Mononuclear cell (primary cell): ENCODE results near the gene MYBPH. TPM values are rescaled to one million over a fixed set of nuclear protein-coding genes. Genes with fewer than 3 reads are reported as not detected.

Source experiments
- H3K27me3 ChIP-seq: 2 replicates; pipeline ENCODE4 v1.6.0; 2011; ENCODE audit warnings: low read length, control low read depth; ENCODE audit not compliant: insufficient read depth
- H3K4me1 ChIP-seq: 2 replicates; pipeline ENCODE4 v1.5.1; 2011; ENCODE audit warnings: mild to moderate bottlenecking, low read length, control low read depth; ENCODE audit not compliant: insufficient read depth
- H3K4me3 ChIP-seq: 2 replicates; pipeline ENCODE4 v1.5.1; 2011; ENCODE audit warnings: mild to moderate bottlenecking, low read length, moderate library complexity
- H3K9me3 ChIP-seq: 2 replicates; pipeline ENCODE4 v1.5.1; 2011; ENCODE audit warnings: low read depth, mild to moderate bottlenecking, control low read depth, low read length
- total RNA-seq: library from RNA; depleted of rRNA; stranded (reverse); fragments of >200 nt; gene quantifications from one replicate; pipeline ENCODE4 v1.2.3, GENCODE V29; 2012

The MYBPH gene
- total RNA-seq, 1 donor = not detected

DNA sequence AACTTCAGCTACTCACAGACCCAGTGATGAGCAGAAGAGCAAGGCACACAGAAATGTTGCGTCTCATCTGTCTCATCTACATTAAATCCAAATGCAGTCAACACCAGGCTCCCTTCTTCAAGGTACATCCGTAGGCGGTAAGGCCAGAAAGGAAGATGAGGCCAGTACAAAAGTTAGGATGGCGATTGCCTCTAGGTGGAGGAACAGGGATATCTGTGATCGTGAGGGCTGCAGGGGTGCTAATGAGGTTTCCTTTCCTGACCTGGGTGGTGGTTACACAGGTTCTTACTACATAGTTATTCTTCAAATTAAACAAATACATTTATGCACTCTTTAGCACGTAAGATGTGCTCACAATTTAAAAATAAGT is 1.4 kb upstream of the MYBPH start:
- H3K4me3 ChIP-seq = no peak overlapping the region
- H3K4me1 ChIP-seq = peaks cover 28% of the 10 kb centered on the region
- no peaks in the 10 kb centered on the region for H3K9me3 ChIP-seq
- no peaks in the 10 kb centered on the region for H3K27me3 ChIP-seq

DNA sequence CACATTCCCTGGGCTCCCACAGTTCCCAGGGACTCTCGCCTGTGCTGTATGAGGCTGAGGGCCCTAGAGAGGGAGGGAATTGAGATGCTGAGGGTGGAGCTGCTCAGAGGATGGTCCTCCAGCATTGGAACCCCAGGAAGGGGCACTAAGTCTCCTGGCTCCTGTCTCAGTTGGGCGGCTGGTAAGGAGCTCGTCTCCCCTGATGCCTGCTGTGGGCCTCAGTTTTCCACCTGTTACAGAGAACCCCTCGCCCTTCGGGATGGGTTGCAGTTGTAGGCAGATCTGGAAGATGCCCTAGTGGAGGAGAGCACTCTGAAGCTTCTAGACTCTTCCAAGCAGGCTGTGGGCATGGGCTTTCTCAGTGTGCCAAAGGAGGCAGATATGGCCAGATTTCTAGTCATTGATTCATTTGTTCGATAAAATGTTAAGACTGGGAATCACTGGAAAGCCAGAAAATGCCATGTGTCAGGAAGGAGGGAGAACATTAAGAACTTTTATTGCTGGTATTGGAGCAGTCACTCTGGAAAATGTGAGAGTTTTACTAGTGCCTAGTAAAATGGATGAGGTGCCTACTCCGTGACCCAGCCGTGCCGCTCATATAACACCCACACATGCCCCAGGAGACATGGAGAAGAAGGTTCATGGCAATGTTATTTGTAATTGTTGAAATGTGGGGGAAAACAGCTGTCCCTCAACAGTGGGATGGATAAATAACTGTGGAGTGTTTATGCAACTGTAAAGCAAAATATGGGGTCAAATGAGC is 828 bp upstream of the MYBPH start:
- no peaks in the 10 kb centered on the region for H3K27me3 ChIP-seq
- no peaks in the 10 kb centered on the region for H3K9me3 ChIP-seq
- H3K4me1 ChIP-seq = peaks cover 28% of the 10 kb centered on the region
- H3K4me3 ChIP-seq = no peak overlapping the region

DNA sequence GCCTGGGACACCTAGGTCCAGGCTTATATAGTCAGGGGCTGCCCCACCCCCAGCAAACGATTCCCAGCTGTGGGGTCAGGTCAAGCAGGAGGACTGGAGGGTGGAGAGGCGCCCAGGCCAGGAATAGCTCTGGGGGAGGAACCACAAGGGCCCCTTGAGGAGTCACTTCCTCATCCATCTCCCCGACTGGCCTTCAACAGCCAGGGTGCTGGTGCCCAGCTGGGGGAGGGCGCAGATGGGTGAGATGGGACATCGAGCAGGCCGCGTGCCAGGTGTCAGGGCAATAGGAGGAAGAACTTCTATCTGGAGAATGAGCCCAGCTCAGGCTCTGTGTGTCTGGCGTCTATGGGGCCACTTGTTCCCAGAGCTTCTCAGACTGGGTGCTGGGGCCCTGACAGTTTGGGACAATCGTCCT is 208 bp upstream of the MYBPH start:
- peaks cover 28% of the 10 kb centered on the region for H3K4me1 ChIP-seq

DNA sequence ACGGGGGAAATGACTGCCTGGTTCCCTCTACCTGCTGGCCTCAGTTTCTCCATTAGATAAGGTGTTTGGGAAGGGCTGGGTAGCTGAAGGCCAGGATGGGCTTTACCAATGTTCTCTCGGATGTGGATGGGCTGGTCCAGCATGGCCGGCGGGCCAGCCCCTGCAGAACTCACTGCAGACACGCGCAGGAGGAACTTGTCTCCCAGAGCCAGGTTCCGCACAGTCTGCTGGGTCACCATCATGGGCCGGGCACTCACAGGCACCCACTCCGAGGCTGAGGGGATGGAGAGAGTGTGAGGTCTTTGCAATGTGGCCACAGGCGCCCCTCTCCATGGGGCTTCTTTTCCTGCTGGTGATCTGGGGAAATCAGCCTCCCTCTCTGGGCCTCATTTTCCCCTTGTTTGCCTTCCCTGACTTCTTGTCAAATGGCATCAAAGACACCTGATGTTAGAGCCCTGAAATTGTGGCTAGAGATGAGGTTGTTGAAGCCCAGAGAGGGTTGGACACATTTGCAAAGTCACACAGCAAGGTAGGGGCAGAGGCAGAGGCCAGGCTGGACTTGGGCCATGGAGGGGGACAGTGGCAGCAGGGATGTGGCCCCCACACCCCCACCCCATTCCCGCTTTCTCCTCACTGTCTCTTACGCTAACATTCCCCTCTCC is 1.2 kb downstream of the MYBPH start:
- no peaks in the 10 kb centered on the region for H3K27me3 ChIP-seq
- H3K4me1 ChIP-seq = peaks cover 28% of the 10 kb centered on the region
- no peaks in the 10 kb centered on the region for H3K9me3 ChIP-seq
- no peak overlapping the region for H3K4me3 ChIP-seq

More for the DNA sequence above, 208 bp upstream of the MYBPH start:
- H3K4me3 ChIP-seq = no peak overlapping the region
- no peaks in the 10 kb centered on the region for H3K9me3 ChIP-seq
- no peaks in the 10 kb centered on the region for H3K27me3 ChIP-seq

DNA sequence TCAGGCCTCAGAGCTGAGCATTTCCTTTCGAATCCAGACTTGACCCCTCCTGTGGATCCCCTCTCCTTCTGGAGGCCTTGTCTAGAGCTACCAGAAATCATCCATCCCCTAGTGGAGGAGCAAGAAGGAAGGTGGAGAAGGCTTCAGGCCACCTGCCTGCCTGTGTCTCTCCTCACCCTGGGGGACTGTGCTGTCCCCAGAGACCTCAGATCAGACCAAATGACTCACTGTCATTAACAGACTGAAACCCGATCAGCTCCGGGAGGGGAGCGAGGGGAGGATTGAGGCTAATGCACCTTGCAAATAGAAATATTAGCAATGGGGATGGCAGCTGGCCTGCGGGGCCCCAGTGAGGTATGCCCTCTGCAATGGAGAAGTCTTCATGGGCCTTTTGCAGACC is 2.1 kb downstream of the MYBPH start:
- Histone ChIP-seq H3K27me3 (no peaks in the 10 kb centered on the region), H3K9me3 (no peaks in the 10 kb centered on the region), H3K4me3 (no peak overlapping the region), H3K4me1 (peaks cover 28% of the 10 kb centered on the region)

DNA sequence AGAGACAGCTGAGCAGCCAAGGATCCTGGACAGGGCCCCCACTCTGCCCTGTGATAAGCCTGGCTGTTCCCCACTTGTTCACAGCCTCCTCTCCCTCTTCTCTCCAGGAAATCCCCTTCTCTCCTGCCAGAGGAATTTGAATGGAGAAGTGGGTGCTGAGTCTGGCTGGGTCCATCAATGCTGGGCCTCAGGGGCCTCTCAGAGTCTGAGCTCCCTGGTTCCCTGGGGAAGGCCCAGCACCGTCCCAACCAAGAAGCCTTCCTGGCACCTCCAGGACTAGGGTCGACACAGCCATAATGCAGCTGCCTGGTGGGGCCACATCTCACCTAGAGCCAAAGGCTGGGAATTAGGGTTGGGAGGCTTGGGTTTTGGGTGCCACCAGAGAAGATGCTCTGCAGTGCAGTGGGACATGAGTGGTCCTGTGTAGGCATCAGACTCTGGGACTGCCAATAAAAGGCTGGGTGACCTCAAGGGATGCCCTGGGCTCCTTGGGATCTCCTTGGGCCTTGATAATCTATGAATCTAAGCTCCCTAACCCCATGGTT is 2.5 kb downstream of the MYBPH start:
- Histone ChIP-seq H3K27me3 (no peaks in the 10 kb centered on the region), H3K4me1 (peaks cover 28% of the 10 kb centered on the region), H3K9me3 (no peaks in the 10 kb centered on the region), H3K4me3 (no peak overlapping the region)

DNA sequence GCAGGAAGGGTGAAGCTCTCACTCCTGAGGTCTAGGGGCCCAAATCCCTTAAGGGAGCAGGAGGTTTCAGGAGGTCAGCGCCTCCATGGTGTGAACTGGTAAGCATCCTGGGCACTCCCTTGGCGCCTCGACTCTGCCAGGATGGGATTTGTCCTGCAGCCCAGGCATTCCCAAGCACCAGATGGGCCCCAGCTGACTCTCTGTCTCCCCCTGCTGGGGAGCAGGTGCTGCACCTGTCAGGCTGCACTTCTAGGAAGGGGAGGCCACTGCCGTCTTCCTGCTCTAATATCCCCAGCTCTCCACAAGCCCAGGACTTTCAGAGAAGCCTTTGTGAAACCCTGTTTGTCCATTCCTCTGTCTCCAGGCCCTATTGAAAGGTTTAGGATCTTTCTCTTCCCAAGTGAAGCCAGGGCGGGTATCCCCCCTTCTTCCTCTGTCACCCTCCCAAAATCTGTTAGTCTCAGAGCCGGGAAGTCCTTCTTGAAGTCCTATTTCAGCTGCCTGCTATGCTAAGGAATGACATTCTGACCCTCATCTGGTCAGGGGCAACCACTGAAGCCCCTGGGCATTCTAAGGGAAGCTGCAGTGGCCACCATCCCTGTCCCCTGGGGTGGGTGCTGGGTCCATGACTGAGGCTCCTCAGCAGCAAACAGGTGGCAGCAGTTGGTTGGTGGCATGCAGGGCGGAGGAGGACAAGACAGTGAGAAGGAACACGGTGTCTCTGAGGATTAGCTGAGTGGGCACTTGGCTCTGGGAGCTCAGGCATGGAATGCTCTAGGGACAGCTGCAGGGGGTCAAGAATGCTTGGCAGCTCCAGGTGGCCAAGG is 3.2 kb downstream of the MYBPH start:
- no peak overlapping the region for H3K4me3 ChIP-seq
- H3K9me3 ChIP-seq = no peaks in the 10 kb centered on the region
- no peaks in the 10 kb centered on the region for H3K27me3 ChIP-seq
- peaks cover 24% of the 10 kb centered on the region for H3K4me1 ChIP-seq

DNA sequence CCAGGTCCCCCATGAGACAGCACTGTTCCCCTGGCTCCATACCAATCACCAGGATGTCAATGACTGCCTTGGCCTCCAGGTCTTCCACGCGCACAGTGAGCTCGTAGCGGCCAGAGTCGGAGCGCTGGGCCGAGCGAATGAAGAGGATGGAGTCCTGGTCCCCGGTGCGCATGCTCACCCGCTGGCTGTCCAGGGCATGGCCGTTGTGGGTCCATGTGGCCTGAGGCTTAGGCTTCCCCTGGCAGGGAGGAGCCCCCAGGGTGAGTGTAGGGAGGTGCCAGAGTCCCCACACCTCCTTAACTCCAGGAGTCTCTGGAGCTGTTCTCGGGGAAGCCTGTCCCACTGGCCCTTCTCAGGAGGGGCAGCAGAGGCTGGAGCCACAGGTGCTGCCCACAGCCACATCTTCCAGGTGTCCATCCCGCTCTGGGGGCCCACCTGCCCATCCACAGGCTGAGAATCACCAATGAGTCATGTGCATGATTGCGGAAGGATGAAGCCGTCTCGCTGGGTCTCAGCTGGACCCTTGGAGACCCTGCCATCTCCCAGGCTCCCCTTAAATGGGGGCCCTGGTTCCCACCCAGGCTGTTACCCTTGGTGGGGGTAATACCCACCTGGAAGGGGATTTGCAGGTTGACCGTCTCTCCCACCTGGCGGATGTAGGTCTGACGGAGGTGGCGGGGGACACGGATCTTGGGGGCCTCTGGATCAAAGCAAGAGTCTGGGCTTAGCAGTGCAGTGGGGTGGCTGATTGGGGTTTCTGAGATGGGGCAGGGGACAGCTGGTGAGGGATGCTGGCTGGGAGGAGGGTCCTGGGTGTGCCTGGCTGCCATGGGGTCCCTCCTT is 4.1 kb downstream of the MYBPH start:
- H3K4me3 ChIP-seq = no peak overlapping the region
- no peaks in the 10 kb centered on the region for H3K9me3 ChIP-seq
- H3K4me1 ChIP-seq = peaks cover 17% of the 10 kb centered on the region
- no peaks in the 10 kb centered on the region for H3K27me3 ChIP-seq

DNA sequence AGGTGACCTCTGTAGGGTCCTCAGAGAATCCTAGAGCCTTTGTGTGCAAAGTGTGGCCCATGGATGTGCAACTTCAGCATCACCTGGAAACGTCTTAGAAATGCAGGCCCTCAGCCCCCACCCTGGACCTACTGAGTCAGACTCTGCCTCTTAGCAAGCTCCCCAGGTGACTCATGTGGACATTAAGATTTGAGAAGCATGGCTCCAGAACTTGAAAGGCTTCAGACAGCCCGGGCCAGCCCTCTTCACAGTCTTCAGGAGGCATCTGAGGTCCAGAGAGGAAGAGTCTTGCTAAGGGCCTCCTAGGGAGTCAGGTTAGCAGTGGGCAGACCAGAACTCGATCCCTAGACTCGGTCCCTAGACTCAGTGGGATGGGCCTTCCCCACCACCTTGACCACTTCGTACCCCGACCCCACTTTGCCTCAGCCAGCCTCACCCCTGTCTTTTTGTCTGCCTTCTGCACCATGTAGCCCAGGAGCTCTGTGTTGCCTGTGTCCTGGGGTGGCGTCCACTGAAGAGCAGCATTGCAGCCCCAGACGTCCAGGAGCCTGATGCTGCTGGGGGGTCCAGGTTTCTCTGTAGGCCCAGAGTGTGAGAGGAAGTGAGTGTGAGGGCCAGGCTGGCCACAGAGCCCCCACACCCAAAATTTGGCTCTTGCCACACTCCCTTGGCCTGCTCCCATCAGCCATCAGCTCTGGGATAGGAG is 4.8 kb downstream of the MYBPH start:
- Histone ChIP-seq H3K4me3 (no peak overlapping the region), H3K27me3 (no peaks in the 10 kb centered on the region), H3K9me3 (no peaks in the 10 kb centered on the region), H3K4me1 (peaks cover 9% of the 10 kb centered on the region)

DNA sequence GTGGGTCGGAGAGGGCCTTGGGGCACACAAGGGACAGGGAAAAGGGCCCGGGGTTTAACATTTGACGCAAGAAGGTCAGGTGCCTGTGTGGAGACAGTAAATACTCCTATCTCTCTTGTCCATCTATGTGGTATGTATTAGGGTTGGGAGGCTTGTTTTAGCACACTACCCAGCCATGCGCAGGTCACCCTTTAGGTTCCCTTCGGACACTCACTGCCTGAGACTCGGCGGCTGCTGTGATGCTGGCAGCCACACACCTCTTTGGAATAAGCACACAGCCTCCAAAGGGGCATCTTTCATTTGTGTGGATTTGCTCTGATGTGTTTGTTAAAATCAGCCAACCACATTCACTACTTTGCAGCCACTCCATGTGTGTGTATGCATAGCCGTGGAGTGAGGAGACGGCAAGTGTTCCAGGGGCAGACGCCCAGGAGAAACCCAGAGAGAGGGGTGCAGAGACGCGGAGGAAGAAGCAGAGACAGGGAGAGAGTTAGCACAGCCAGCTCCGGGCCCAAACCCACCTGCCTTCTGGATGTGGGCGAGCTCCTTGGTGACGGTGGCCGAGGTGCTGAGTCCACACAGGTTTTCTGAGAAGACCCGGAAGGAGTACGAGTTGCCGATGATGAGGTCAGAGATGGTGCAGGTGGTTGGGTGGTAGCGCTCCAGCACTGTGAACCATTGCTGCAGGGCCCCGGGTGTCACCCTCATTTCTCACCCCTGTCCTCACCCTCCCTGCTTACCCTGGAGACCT is 5.7 kb downstream of the MYBPH start:
- no peaks in the 10 kb centered on the region for H3K9me3 ChIP-seq
- H3K4me3 ChIP-seq = no peak overlapping the region
- peaks cover 1% of the 10 kb centered on the region for H3K4me1 ChIP-seq
- no peaks in the 10 kb centered on the region for H3K27me3 ChIP-seq

DNA sequence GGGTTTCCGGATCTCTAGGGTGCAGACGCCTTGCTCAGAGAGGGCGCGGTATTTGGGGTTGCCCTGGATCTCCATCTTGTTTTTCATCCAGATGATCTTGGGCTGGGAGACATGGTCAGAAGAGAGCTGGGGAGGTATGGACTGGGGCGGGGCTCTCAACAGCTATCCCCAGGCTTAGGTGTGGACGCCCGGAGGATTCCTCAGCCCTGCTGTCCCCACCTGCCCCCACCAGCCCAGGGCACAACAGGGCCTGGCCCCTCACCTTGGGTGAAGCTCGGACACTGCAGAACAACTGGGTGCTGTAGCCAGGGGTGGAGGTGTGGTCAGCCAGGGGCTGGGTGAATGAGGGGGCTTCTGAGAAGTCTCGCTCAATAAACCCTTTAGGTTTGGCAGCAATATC is 6.6 kb downstream of the MYBPH start:
- Histone ChIP-seq H3K9me3 (no peaks in the 10 kb centered on the region), H3K27me3 (no peaks in the 10 kb centered on the region), H3K4me1 (no peaks in the 10 kb centered on the region), H3K4me3 (no peak overlapping the region)

DNA sequence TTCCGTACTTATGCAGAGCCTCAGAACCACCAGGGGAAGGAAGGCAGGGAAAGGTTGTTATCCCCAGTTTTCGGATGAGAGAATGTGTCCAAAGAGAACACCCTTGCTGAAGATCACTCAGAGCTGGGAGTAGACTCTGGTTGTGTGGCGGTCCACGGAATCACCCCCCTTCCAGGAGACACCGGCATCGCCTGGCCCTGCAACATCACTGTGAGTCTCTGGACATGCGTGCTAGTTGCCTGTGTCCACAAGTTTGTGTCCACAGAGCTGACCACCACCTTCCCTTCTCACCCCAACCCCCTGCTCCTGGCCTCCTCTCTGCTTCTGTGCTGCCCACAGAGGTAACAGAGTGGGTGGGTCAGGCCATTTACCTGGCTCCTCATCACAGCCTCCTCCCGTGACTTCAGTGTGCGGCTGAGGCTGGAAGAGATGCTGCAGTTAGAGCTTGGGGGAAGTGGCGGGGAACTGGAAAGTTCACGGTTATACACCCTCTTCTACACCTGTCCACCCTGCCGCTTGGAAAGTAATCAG is 7.3 kb downstream of the MYBPH start:
- Histone ChIP-seq H3K4me3 (no peak overlapping the region), H3K9me3 (no peaks in the 10 kb centered on the region), H3K27me3 (no peaks in the 10 kb centered on the region)

DNA sequence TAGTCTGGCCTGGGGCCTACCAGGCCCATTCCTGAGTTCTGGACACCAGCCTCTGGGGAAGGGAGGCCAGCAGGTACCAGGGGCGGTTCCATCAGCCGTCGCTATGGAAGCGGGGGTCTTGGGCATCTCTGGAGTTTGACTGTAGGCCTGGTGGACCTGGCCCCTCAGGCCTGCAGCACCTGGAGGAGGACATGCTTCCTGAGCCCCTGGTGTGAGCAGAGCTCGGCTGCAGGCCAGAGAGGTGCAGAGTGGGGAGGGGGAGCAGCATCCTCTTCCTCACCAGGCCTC is 7.8 kb downstream of the MYBPH start:
- Histone ChIP-seq H3K9me3 (no peaks in the 10 kb centered on the region), H3K4me1 (no peaks in the 10 kb centered on the region), H3K4me3 (no peak overlapping the region), H3K27me3 (no peaks in the 10 kb centered on the region)

More for the DNA sequence above, 7.3 kb downstream of the MYBPH start:
- H3K4me1 ChIP-seq = no peaks in the 10 kb centered on the region
